Hair follicular keratinocyte (primary cell): ENCODE data around the gene UCKL1. TPM values are rescaled to one million over a fixed set of nuclear protein-coding genes. Genes with fewer than 3 reads are reported as not detected.

Source experiments
- total RNA-seq: library from RNA; depleted of rRNA; stranded (reverse); fragments of >200 nt; gene quantifications from 2 replicates; pipeline ENCODE4 v1.2.3, GENCODE V29; 2015

UCKL1 gene
- 21.4 and 27.6 TPM in 2 replicates for total RNA-seq

GRCh38 chr20:63955827-63956663, at the start of gene UCKL1:
TSS of gene UCKL1 (minus strand) at chr20:63956416. CDS start at chr20:63956372, 44 bp downstream.

GRCh38 chr20:63980806-63981728, 24.9 kb upstream of the UCKL1 start, which contains the start of gene PRPF6:
TSS of gene PRPF6 (plus strand) at chr20:63981132. CDS start at chr20:63981246, 114 bp downstream.

DNA sequence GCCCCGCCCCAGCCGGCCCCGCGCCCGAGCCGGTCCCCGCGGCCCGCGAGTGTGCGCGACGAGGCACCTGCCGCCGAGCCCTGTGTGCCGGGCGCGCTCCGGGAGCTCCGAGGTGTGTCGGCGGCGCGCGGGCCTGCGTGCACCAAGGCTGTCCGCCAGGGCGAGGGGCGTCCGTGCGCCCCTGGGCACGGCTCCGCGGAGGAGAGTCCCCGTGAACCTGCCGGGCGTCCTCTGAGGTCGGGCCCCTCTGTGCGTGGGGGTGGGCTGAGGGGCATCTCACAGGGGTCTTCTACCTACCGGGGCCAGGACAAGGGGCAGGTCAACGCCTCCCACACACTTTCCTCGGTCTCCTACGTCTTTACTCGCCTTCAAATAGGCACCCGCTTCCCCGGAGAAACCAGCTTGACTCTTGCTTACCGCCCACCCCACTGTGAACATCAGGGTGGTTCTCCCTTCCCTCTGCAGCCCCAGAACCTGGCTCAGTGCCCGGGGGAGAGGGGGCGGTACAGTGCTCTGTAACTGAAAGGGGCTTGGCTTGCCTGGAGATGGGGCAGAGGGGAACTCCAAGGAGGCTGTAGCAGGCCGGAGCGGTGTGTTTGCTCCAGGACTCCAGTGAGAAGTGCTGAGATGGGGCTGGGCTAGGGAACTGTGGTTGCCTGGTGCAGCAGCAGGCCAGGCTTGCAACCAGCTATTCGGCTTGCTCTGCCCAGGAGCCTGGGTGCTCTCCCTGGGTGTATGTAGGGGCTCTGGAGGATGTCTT, 23.5 kb upstream of the UCKL1 start, which contains the start of gene SAMD10:
TSS of gene SAMD10 (minus strand) at position 86 of the 760 bp plus-strand sequence. CDS start 175 bp downstream, outside the sequence.

DNA sequence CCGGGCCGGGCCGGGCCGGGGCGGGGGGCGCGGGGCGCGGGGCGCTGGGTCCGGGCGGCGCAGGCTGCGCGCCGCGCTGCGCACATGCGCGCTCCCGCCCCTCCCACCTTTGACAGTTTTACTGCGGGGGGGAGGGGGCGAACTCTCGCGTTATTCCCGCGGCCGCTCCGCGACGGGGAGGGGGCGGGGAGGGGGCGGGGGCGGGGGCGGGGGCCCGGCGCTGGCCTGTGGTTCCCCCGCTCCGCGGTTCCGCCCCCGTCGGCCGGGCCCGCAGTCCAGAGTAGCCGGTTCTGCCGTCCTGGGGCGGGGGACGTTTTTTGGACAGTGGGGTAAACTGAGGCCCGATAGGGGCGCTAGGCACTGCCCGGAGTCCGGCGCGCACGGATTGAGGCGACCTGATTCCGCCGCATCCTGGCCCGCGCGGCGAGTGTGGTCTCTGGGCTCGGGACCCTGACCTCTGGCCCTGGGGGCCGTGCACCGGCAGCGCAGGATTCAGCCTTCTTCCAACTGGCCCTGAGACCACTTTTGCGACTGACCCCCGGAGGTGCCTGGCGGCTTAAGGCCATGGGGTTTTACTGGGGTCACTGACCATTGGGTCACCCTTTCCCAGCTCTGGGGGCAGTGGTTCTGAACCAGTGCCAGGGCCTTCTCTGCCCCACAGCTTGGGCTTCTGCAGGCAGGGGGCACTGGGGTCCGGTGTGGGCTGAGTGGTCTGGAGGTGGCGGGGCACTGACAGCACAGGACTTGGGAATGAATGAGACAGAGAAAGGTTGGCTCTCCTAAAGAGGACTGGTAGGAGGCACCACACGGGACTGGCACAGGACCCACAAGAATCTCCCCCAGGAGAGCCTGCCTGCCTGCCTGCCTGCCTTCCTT, 13.9 kb upstream of the UCKL1 start, which contains the start of gene ZNF512B:
TSS of gene ZNF512B (minus strand) at position 93 of the 876 bp plus-strand sequence. CDS start 1,980 bp downstream, outside the sequence.

DNA sequence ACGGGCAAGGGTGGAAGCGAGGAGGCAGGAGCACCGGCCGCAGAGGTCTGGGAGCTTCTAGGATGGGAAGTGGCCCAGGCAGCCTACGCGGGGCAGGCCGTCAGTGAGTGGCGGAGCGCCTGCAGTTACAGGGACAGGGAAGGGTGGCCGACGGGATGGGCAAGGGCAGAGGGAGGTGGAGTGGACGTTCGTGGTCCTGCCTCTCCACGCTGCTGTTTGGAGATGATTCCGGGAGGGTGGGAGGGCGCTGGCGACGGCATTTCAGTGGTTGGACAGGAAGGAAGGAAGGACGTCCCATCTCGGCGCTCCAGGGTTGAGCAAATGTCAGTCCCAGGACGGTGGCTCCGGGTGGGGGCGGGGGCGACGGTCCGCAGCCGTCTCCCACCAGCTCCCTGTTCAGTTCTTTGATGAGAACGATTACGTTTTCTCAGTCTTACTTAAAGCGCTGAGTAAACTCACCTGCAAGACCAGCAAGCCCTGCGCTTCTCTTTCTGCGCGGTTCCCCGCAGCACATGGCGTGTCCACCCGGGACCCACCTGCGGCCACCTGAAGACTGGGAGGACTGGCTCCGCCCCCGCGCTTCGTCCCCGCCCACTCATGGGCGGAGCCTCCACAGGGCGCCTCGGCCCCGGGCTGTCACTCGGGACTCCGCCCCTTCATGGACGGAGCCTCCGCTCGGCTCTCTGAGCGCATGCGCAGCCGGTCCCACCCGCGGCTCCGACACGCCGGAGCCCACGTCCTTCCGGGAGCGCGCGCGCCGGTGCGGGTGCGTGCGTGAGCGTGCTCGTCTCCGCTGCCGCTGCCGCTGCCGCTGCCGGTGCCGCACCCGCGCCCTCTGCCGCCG, 61.6 kb downstream of the UCKL1 start, which contains the start of gene DNAJC5:
TSS of gene DNAJC5 (plus strand) at position 769 of the 844 bp plus-strand sequence. CDS start 33,220 bp downstream, outside the sequence.

Other genes starting within 250 kb of the UCKL1 start
- 37.6 and 39.0 TPM in 2 replicates for gene ARFRP1, start 248.4 kb downstream of the UCKL1 start, total RNA-seq
- 23.2 and 24.1 TPM in 2 replicates for gene ZGPAT, start 248.4 kb downstream of the UCKL1 start, total RNA-seq
- 7.3 and 8.9 TPM in 2 replicates for gene LIME1, start 219.8 kb downstream of the UCKL1 start, total RNA-seq
- 116 and 119 TPM in 2 replicates for gene SLC2A4RG, start 216.6 kb downstream of the UCKL1 start, total RNA-seq
- gene ZBTB46, start 125.2 kb downstream of the UCKL1 start, total RNA-seq, result 0.23 and 0.78 TPM in 2 replicates
- not detected in 2 replicates for gene ABHD16B, start 94.9 kb downstream of the UCKL1 start, total RNA-seq
- gene TPD52L2, start 91.1 kb downstream of the UCKL1 start, total RNA-seq, result 146 and 151 TPM in 2 replicates
- gene DNAJC5, start 61.3 kb downstream of the UCKL1 start, total RNA-seq, result 61.3 and 64.2 TPM in 2 replicates
- 5.4 and 6.8 TPM in 2 replicates for gene ZNF512B, start 13.5 kb upstream of the UCKL1 start, total RNA-seq
- gene SAMD10, start 23.2 kb upstream of the UCKL1 start, total RNA-seq, result 1.8 and 3.0 TPM in 2 replicates
- gene PRPF6, start 24.7 kb upstream of the UCKL1 start, total RNA-seq, result 28.6 and 39.1 TPM in 2 replicates
- under 0.01 and 0.04 TPM in 2 replicates for gene C20orf204, start 79.8 kb upstream of the UCKL1 start, total RNA-seq
- gene SOX18, start 93.2 kb upstream of the UCKL1 start, total RNA-seq, result not detected in 2 replicates
- 5.0 and 15.7 TPM in 2 replicates for gene TCEA2, start 106.8 kb upstream of the UCKL1 start, total RNA-seq
- gene RGS19, start 123.1 kb upstream of the UCKL1 start, total RNA-seq, result 20.8 and 20.9 TPM in 2 replicates
- 0.30 and 0.55 TPM in 2 replicates for gene OPRL1, start 123.7 kb upstream of the UCKL1 start, total RNA-seq
- 2.6 TPM in 1 of 2 replicates, not detected in the other for gene LKAAEAR1, start 128.0 kb upstream of the UCKL1 start, total RNA-seq
- not detected in 2 replicates for gene NPBWR2, start 151.1 kb upstream of the UCKL1 start, total RNA-seq
- gene MYT1, start 208.0 kb upstream of the UCKL1 start, total RNA-seq, result not detected in 2 replicates